Mucosa of rectum (tissue), 2 donors: Measurements from ENCODE around the gene CLDN20.
"Not testable (repeated sequence)": the region's sequence is repeated elsewhere in the genome, so short reads cannot be mapped to it uniquely, and the experiment has no call there.

Experiments
- H3K27ac ChIP-seq, 2 donors: one replicate each; pipeline ENCODE4 v1.7.0; 2013; ENCODE audit warnings: inconsistent platforms in 2 of 2, low read depth in 2 of 2, low read length in 2 of 2
- H3K27me3 ChIP-seq, 2 donors: one replicate each; pipeline ENCODE4 v1.7.0; 2013; ENCODE audit warnings: low read length in 2 of 2; ENCODE audit not compliant: control insufficient read depth in 2 of 2, insufficient read depth in 2 of 2
- H3K36me3 ChIP-seq, 2 donors: one replicate each; pipeline ENCODE4 v1.7.0; 2013; ENCODE audit warnings: low read length in 2 of 2; ENCODE audit not compliant: control insufficient read depth in 2 of 2, insufficient read depth in 2 of 2
- H3K4me1 ChIP-seq, 2 donors: one replicate each; pipeline ENCODE4 v1.7.0; 2013; ENCODE audit warnings: low read length in 2 of 2, mild to moderate bottlenecking in 1 of 2; ENCODE audit not compliant: control insufficient read depth in 2 of 2, insufficient read depth in 2 of 2
- H3K4me3 ChIP-seq, 2 donors: one replicate each; pipeline ENCODE4 v1.7.0; 2013; ENCODE audit warnings: low read length in 2 of 2
- H3K9ac ChIP-seq, 2 donors: one replicate each; pipeline ENCODE4 v1.7.0; 2013; ENCODE audit warnings: low read length in 2 of 2, low read depth in 1 of 2, mild to moderate bottlenecking in 1 of 2
- H3K9me3 ChIP-seq, 2 donors: one replicate each; pipeline ENCODE4 v1.7.0; 2013; ENCODE audit warnings: low read length in 2 of 2; ENCODE audit not compliant: control insufficient read depth in 2 of 2
- donor health status: healthy.
- donor health status: Normal muscosa, but diverticular disease.

CLDN20 gene

GRCh38 chr6:155227046-155227445 lies 36.8 kb upstream of the CLDN20 start:
- Histone ChIP-seq H3K9me3 (no peaks in the 10 kb centered on the region), H3K9ac (no peak overlapping the region), H3K36me3 (no peaks in the 10 kb centered on the region), H3K27ac (no peak overlapping the region), H3K4me3 (no peak overlapping the region), H3K27me3 (no peaks in the 10 kb centered on the region), H3K4me1 (no peaks in the 10 kb centered on the region)

GRCh38 chr6:155228546-155229166 lies 35.2 kb upstream of the CLDN20 start:
- Histone ChIP-seq H3K27me3 (no peaks in the 10 kb centered on the region), H3K4me3 (no peak overlapping the region)

GRCh38 chr6:155230975-155231374 lies 32.8 kb upstream of the CLDN20 start:
- H3K27ac ChIP-seq, H3K4me1 ChIP-seq, H3K36me3 ChIP-seq, H3K4me3 ChIP-seq, H3K9ac ChIP-seq, H3K9me3 ChIP-seq, H3K27me3 ChIP-seq: not testable (repeated sequence)

More at GRCh38 chr6:155228546-155229166, 35.2 kb upstream of the CLDN20 start:
- Histone ChIP-seq H3K9me3 (no peaks in the 10 kb centered on the region), H3K4me1 (no peaks in the 10 kb centered on the region), H3K9ac (no peak overlapping the region), H3K36me3 (no peaks in the 10 kb centered on the region), H3K27ac (no peak overlapping the region)

- H3K4me3 ChIP-seq = no peak overlapping the region
- H3K27me3 ChIP-seq = no peaks in the 10 kb centered on the region
- no peak overlapping the region for H3K9ac ChIP-seq
- no peaks in the 10 kb centered on the region for H3K9me3 ChIP-seq
- H3K27ac ChIP-seq = no peak overlapping the region
- no peaks in the 10 kb centered on the region for H3K36me3 ChIP-seq
- no peaks in the 10 kb centered on the region for H3K4me1 ChIP-seq
Observed at GRCh38 chr6:155232848-155233247, 31.0 kb upstream of the CLDN20 start.

- Histone ChIP-seq H3K4me3 (no peak overlapping the region), H3K4me1 (no peaks in the 10 kb centered on the region), H3K27ac (no peak overlapping the region)
Observed at GRCh38 chr6:155234167-155234566, 29.6 kb upstream of the CLDN20 start.

GRCh38 chr6:155234687-155235086 lies 29.1 kb upstream of the CLDN20 start:
- Histone ChIP-seq H3K36me3 (no peaks in the 10 kb centered on the region), H3K9me3 (no peaks in the 10 kb centered on the region), H3K4me1 (no peaks in the 10 kb centered on the region), H3K4me3 (no peak overlapping the region), H3K27ac (no peak overlapping the region), H3K27me3 (no peaks in the 10 kb centered on the region), H3K9ac (no peak overlapping the region)

More at GRCh38 chr6:155234167-155234566, 29.6 kb upstream of the CLDN20 start:
- Histone ChIP-seq H3K9me3 (no peaks in the 10 kb centered on the region), H3K9ac (no peak overlapping the region), H3K27me3 (no peaks in the 10 kb centered on the region), H3K36me3 (no peaks in the 10 kb centered on the region)

GRCh38 chr6:155235087-155235486 lies 28.7 kb upstream of the CLDN20 start:
- H3K36me3 ChIP-seq = no peaks in the 10 kb centered on the region
- H3K9ac ChIP-seq = no peak overlapping the region
- no peaks in the 10 kb centered on the region for H3K27me3 ChIP-seq
- H3K9me3 ChIP-seq = no peaks in the 10 kb centered on the region
- H3K27ac ChIP-seq = no peak overlapping the region
- no peak overlapping the region for H3K4me3 ChIP-seq
- no peaks in the 10 kb centered on the region for H3K4me1 ChIP-seq

GRCh38 chr6:155237613-155238012 lies 26.2 kb upstream of the CLDN20 start:
- no peaks in the 10 kb centered on the region for H3K27me3 ChIP-seq
- no peak overlapping the region for H3K9ac ChIP-seq
- no peaks in the 10 kb centered on the region for H3K9me3 ChIP-seq
- no peak overlapping the region for H3K4me3 ChIP-seq
- no peak overlapping the region for H3K27ac ChIP-seq
- no peaks in the 10 kb centered on the region for H3K36me3 ChIP-seq
- no peaks in the 10 kb centered on the region for H3K4me1 ChIP-seq

- Histone ChIP-seq H3K4me3 (no peak overlapping the region), H3K27ac (no peak overlapping the region), H3K9ac (no peak overlapping the region), H3K9me3 (no peaks in the 10 kb centered on the region), H3K4me1 (no peaks in the 10 kb centered on the region), H3K36me3 (no peaks in the 10 kb centered on the region), H3K27me3 (no peaks in the 10 kb centered on the region)
Observed at GRCh38 chr6:155240905-155241600, 22.8 kb upstream of the CLDN20 start.

GRCh38 chr6:155241966-155242365 lies 21.8 kb upstream of the CLDN20 start:
- Histone ChIP-seq H3K27ac (no peak overlapping the region), H3K4me3 (no peak overlapping the region), H3K27me3 (no peaks in the 10 kb centered on the region)

More at GRCh38 chr6:155241966-155242365, 21.8 kb upstream of the CLDN20 start:
- no peaks in the 10 kb centered on the region for H3K9me3 ChIP-seq
- no peaks in the 10 kb centered on the region for H3K4me1 ChIP-seq
- no peaks in the 10 kb centered on the region for H3K36me3 ChIP-seq
- no peak overlapping the region for H3K9ac ChIP-seq
